ENCODE data around the gene MIA2. TPM values are rescaled to one million over a fixed set of nuclear protein-coding genes. Genes with fewer than 3 reads are reported as not detected.
"Not testable (repeated sequence)": the region's sequence is repeated elsewhere in the genome, so short reads cannot be mapped to it uniquely, and the experiment has no call there.

Gene MIA2
- total and polyA plus RNA-seq, 4 donors, result 24.9 to 32.2 (median 28.3) TPM

DNA sequence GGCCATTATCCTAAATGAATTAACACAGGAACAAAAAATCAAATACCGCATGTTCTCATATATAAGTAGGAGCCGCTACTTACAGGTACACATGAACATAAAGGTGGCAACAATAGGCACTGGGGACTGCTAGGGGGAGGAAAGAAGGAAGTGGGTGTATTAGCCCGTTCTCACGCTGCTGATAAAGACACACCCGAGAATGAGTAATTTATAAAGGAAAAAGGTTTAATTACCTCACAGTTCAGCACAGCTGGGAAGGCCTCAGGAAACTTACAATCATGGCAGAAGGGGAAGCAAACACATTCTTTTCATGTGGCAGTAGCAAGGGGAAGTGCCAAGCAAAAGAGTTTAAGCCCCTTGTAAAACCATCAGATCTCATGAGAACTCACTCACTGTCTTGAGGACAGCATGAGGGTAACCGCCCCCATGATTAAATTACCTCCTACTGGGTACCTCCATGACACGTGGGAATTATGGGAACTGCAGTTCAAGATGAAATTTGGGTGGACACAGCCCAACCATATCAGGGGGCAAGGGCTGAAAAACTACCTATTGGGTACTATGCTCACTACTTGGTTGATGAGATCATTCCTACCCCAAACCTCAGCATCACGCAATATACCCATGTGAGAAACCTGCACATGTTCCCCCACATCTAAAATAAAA, 16.4 kb upstream of the MIA2 start:
- Histone ChIP-seq H3K9ac (ENCODE audit: insufficient read depth in 1 of 2, low read length in 2 of 2) (no peak overlapping the region), H3K27me3 (ENCODE audit: control insufficient read depth in 3 of 3, insufficient read depth in 3 of 3, low read length in 2 of 3) (no peaks in the 10 kb centered on the region), H3K4me1 (ENCODE audit: control insufficient read depth in 5 of 5, insufficient read depth in 5 of 5, low read length in 5 of 5) (no peaks in the 10 kb centered on the region), H3K27ac (ENCODE audit: low read depth in 1 of 2, low read length in 1 of 2) (no peak overlapping the region), H3K4me3 (no peak overlapping the region), H3K9me3 (ENCODE audit: control insufficient read depth in 4 of 4, insufficient read depth in 3 of 4, low read length in 3 of 4) (no peaks in the 10 kb centered on the region), H3K36me3 (ENCODE audit: control insufficient read depth in 4 of 4, insufficient read depth in 4 of 4, low read length in 4 of 4) (no peaks in the 10 kb centered on the region)
- DNase-seq, result no peak
- ATAC-seq (ENCODE audit: insufficient read depth, low FRiP score), result no peak
- 65 to 73% methylated on average over 8 of the region's 8 CpGs for WGBS, 2 donors
- TF ChIP-seq, protein P1, sequence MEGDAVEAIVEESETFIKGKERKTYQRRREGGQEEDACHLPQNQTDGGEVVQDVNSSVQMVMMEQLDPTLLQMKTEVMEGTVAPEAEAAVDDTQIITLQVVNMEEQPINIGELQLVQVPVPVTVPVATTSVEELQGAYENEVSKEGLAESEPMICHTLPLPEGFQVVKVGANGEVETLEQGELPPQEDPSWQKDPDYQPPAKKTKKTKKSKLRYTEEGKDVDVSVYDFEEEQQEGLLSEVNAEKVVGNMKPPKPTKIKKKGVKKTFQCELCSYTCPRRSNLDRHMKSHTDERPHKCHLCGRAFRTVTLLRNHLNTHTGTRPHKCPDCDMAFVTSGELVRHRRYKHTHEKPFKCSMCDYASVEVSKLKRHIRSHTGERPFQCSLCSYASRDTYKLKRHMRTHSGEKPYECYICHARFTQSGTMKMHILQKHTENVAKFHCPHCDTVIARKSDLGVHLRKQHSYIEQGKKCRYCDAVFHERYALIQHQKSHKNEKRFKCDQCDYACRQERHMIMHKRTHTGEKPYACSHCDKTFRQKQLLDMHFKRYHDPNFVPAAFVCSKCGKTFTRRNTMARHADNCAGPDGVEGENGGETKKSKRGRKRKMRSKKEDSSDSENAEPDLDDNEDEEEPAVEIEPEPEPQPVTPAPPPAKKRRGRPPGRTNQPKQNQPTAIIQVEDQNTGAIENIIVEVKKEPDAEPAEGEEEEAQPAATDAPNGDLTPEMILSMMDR (IDR thresholded peaks at IDR 0.05; ENCODE audit: control extremely low read depth, extremely low read depth), result no peak

DNA sequence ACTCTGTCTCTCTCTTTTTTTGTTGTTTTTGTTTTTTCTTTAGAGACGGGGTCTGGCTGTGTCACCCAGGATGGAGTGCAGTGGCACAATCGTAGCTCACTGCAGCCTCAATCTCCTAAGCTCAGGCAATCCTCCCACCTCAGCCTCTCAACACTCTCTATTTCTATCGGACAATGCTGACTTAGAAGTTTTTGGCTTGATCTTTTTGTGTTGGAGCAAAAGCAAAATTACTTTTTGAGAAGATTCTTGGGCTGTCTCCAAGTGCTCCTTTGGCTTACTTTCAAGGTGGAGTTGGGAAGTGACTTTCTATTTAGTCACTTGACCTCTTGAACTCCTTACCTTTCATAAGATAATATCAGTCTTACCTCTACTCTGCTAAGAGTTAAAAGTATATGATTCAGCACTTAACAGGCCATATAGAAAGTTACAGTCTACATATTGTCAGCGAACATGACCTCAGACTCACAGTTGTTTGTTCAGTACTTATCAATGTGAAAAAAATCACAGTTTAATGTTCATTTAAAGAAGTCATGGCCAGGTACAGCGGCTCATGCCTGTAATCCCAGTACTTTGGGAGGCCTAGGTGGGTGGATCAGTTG, 15.4 kb upstream of the MIA2 start:
- Histone ChIP-seq H3K4me1 (ENCODE audit: control insufficient read depth in 5 of 5, insufficient read depth in 5 of 5, low read length in 5 of 5) (no peaks in the 10 kb centered on the region), H3K36me3 (ENCODE audit: control insufficient read depth in 4 of 4, insufficient read depth in 4 of 4, low read length in 4 of 4) (no peaks in the 10 kb centered on the region), H3K9me3 (ENCODE audit: control insufficient read depth in 4 of 4, insufficient read depth in 3 of 4, low read length in 3 of 4) (no peaks in the 10 kb centered on the region), H3K27me3 (ENCODE audit: control insufficient read depth in 3 of 3, insufficient read depth in 3 of 3, low read length in 2 of 3) (no peaks in the 10 kb centered on the region), H3K9ac (ENCODE audit: insufficient read depth in 1 of 2, low read length in 2 of 2) (no peak overlapping the region), H3K4me3 (no peak overlapping the region), H3K27ac (ENCODE audit: low read depth in 1 of 2, low read length in 1 of 2) (no peak overlapping the region)
- no peak for ATAC-seq (ENCODE audit: insufficient read depth, low FRiP score)
- WGBS, 2 donors, result 60 to 80% methylated on average over 5 of the region's 5 CpGs
- DNase-seq, result peak in 1 of 3 donors; percentile 7
- TF ChIP-seq, protein P1 (IDR thresholded peaks at IDR 0.05; ENCODE audit: control extremely low read depth, extremely low read depth), result no peak

DNA sequence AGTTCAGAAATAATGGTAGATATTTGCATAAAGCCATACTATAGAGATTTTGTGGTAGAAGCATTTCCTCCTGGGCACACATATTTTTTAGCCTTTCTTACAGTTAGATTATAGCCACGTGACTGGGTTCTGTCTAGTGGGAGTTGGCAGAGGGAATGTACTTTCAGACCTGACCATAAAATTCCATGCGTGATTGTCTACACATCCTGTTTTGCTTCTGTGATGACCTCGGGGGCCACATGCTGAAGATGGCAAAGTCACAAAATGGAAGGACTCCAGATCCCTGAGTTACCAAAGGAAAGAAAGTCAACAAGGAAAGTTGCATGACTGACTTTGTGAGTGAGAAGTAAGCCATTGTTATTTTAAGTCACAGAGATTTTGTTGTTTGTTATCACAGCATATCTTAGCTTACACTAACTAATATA, 14.6 kb upstream of the MIA2 start:
- Histone ChIP-seq H3K36me3 (ENCODE audit: control insufficient read depth in 4 of 4, insufficient read depth in 4 of 4, low read length in 4 of 4) (no peaks in the 10 kb centered on the region), H3K9me3 (ENCODE audit: control insufficient read depth in 4 of 4, insufficient read depth in 3 of 4, low read length in 3 of 4) (no peaks in the 10 kb centered on the region), H3K9ac (ENCODE audit: insufficient read depth in 1 of 2, low read length in 2 of 2) (no peak overlapping the region), H3K4me1 (ENCODE audit: control insufficient read depth in 5 of 5, insufficient read depth in 5 of 5, low read length in 5 of 5) (no peaks in the 10 kb centered on the region), H3K27me3 (ENCODE audit: control insufficient read depth in 3 of 3, insufficient read depth in 3 of 3, low read length in 2 of 3) (no peaks in the 10 kb centered on the region), H3K27ac (ENCODE audit: low read depth in 1 of 2, low read length in 1 of 2) (no peak overlapping the region), H3K4me3 (no peak overlapping the region)
- ATAC-seq (ENCODE audit: insufficient read depth, low FRiP score) (no peak), DNase-seq (no peak)
- 56 to 63% methylated on average over 3 of the region's 3 CpGs for WGBS, 2 donors
- TF ChIP-seq, protein P1 (IDR thresholded peaks at IDR 0.05; ENCODE audit: control extremely low read depth, extremely low read depth), result no peak

DNA sequence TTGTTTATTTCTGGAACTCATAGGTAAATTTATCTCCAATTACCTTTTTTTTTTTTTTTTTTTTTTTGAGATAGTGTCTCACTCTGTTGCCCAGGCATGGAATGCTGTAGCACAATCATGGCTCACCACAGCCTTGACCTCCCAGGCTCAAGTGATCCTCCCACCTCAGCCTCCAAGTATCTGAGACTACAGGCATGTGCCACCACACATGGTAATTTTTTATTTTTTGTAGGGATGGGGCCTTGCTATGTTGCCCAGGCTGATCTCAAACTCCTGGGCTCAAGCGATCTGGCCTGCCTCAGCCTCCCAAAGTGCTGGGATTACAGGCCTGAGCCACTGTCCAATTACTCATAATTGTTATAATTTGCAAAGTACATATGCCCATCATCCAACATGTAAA, 13.2 kb upstream of the MIA2 start:
- H3K36me3 ChIP-seq (ENCODE audit: control insufficient read depth in 4 of 4, insufficient read depth in 4 of 4, low read length in 4 of 4); H3K9me3 ChIP-seq (ENCODE audit: control insufficient read depth in 4 of 4, insufficient read depth in 3 of 4, low read length in 3 of 4); H3K4me3 ChIP-seq; H3K4me1 ChIP-seq (ENCODE audit: control insufficient read depth in 5 of 5, insufficient read depth in 5 of 5, low read length in 5 of 5); H3K27me3 ChIP-seq (ENCODE audit: control insufficient read depth in 3 of 3, insufficient read depth in 3 of 3, low read length in 2 of 3); DNase-seq; H3K27ac ChIP-seq (ENCODE audit: low read depth in 1 of 2, low read length in 1 of 2); H3K9ac ChIP-seq (ENCODE audit: insufficient read depth in 1 of 2, low read length in 2 of 2); ATAC-seq (ENCODE audit: insufficient read depth, low FRiP score): not testable (repeated sequence)
- 96 to 100% methylated on average over 1 of the region's 1 CpG for WGBS, 2 donors

All from lung (tissue), 12 donors.